ENCODE measurements around the gene EFNB3.

Gene EFNB3

GRCh38 chr17:7697828-7698588 lies 7.0 kb upstream of the EFNB3 start:
- in situ Hi-C loops (cut with MboI; ENCODE audit: low sequenced_read_pairs), result no loop called here

GRCh38 chr17:7700510-7700909 lies 4.5 kb upstream of the EFNB3 start:
- in situ Hi-C loops (cut with MboI; ENCODE audit: low sequenced_read_pairs), result no loop called here

- in situ Hi-C loops (cut with MboI; ENCODE audit: low sequenced_read_pairs), result no loop called here
Measured at GRCh38 chr17:7701681-7702080, 3.3 kb upstream of the EFNB3 start.

GRCh38 chr17:7702776-7703175 lies 2.2 kb upstream of the EFNB3 start:
- in situ Hi-C loops (cut with MboI; ENCODE audit: low sequenced_read_pairs), result no loop called here

- in situ Hi-C loops (cut with MboI; ENCODE audit: low sequenced_read_pairs), result no loop called here
Measured at GRCh38 chr17:7703584-7704479, 1.2 kb upstream of the EFNB3 start.

GRCh38 chr17:7705269-7706255 lies 560 bp downstream of the EFNB3 start:
- in situ Hi-C loops (cut with MboI; ENCODE audit: low sequenced_read_pairs), result no loop called here

- in situ Hi-C loops (cut with MboI; ENCODE audit: low sequenced_read_pairs), result no loop called here
Measured at GRCh38 chr17:7706631-7707354, 1.8 kb downstream of the EFNB3 start.

GRCh38 chr17:7707446-7707845 lies 2.4 kb downstream of the EFNB3 start:
- in situ Hi-C loops (cut with MboI; ENCODE audit: low sequenced_read_pairs), result no loop called here

GRCh38 chr17:7707858-7708750 lies 3.1 kb downstream of the EFNB3 start:
- in situ Hi-C loops (cut with MboI; ENCODE audit: low sequenced_read_pairs), result no loop called here

- in situ Hi-C loops (cut with MboI; ENCODE audit: low sequenced_read_pairs), result no loop called here
Measured at GRCh38 chr17:7709031-7709430, 4.0 kb downstream of the EFNB3 start.

- in situ Hi-C loops (cut with MboI; ENCODE audit: low sequenced_read_pairs), result no loop called here
Measured at GRCh38 chr17:7710301-7710700, 5.3 kb downstream of the EFNB3 start.

GRCh38 chr17:7711051-7711755 lies 6.2 kb downstream of the EFNB3 start:
- in situ Hi-C loops (cut with MboI; ENCODE audit: low sequenced_read_pairs), result no loop called here

- in situ Hi-C loops (cut with MboI; ENCODE audit: low sequenced_read_pairs), result no loop called here
Measured at GRCh38 chr17:7712111-7712771, 7.2 kb downstream of the EFNB3 start.

GRCh38 chr17:7713782-7714181 lies 8.8 kb downstream of the EFNB3 start:
- in situ Hi-C loops (cut with MboI; ENCODE audit: low sequenced_read_pairs), result no loop called here

- in situ Hi-C loops (cut with MboI; ENCODE audit: low sequenced_read_pairs), result no loop called here
Measured at GRCh38 chr17:7714721-7715594, 10.0 kb downstream of the EFNB3 start.

GRCh38 chr17:7715936-7716886 lies 11.2 kb downstream of the EFNB3 start:
- in situ Hi-C loops (cut with MboI; ENCODE audit: low sequenced_read_pairs), result no loop called here

Data from HL-60/S4 (cell line).